Activated CD8-positive, alpha-beta memory T cell treated with anti-CD3 and anti-CD28 coated beads for 4 hours (primary cell): ENCODE results near the gene BABAM1.
A peak's percentile ranks its signal among the peaks of the same experiment; 100 is the strongest.

Source experiments
- DNase-seq, 2 donors: peaks; one replicate each; pipeline ENCODE4 v3.0.0-alpha.2; 2020; ENCODE audit warnings: low read depth in 2 of 2

BABAM1 gene

GRCh38 chr19:17266975-17267788 lies at the start of gene BABAM1:
Gene BABAM1, plus strand, starts transcription at chr19:17267443. Its CDS starts 1,364 bp downstream, at chr19:17268807.
- DNase-seq = peak; percentile 84 to 89

- no peak for DNase-seq
Observed at GRCh38 chr19:17219286-17219685, 48.0 kb upstream of the BABAM1 start.

- no peak for DNase-seq
Observed at GRCh38 chr19:17220207-17220758, 47.0 kb upstream of the BABAM1 start.

- DNase-seq = no peak
Observed at GRCh38 chr19:17225053-17225452, 42.2 kb upstream of the BABAM1 start.

GRCh38 chr19:17226002-17226933 lies 41.0 kb upstream of the BABAM1 start, which contains the start of gene OCEL1:
Gene OCEL1, plus strand, starts transcription at chr19:17226226. Its CDS starts 22 bp downstream, at chr19:17226248.
- peak; percentile 93 to 94 for DNase-seq

GRCh38 chr19:17227798-17228367 lies 39.4 kb upstream of the BABAM1 start:
- no peak for DNase-seq

- DNase-seq = no peak
Observed at GRCh38 chr19:17229890-17230289, 37.4 kb upstream of the BABAM1 start.

GRCh38 chr19:17232258-17232657 lies 35.0 kb upstream of the BABAM1 start:
- DNase-seq = no peak

GRCh38 chr19:17234911-17235299 lies 32.3 kb upstream of the BABAM1 start:
- DNase-seq = no peak

- DNase-seq = peak; percentile 39 to 46
Observed at GRCh38 chr19:17235300-17235970, 31.8 kb upstream of the BABAM1 start.

GRCh38 chr19:17235971-17236777 lies 31.1 kb upstream of the BABAM1 start:
- DNase-seq = no peak

GRCh38 chr19:17236811-17237543 lies 30.3 kb upstream of the BABAM1 start:
- no peak for DNase-seq

- DNase-seq = no peak
Observed at GRCh38 chr19:17237747-17238706, 29.2 kb upstream of the BABAM1 start.

GRCh38 chr19:17240062-17240752 lies 27.0 kb upstream of the BABAM1 start:
- no peak for DNase-seq

GRCh38 chr19:17240826-17241399 lies 26.3 kb upstream of the BABAM1 start:
- DNase-seq = no peak

GRCh38 chr19:17242431-17243208 lies 24.6 kb upstream of the BABAM1 start:
- DNase-seq = no peak
